Nephron progenitor cell (in vitro differentiated cells): ENCODE results near the gene MMD.
"Not testable (repeated sequence)": the region's sequence is repeated elsewhere in the genome, so short reads cannot be mapped to it uniquely, and the experiment has no call there.

Experiments used
- DNase-seq: peaks from one replicate; pipeline ENCODE4 v3.0.0; 2021
- H3K27ac Mint-ChIP-seq: 2 replicates; pipeline ENCODE4 v1.8.0; 2021; ENCODE audit warnings: mild to moderate bottlenecking, moderate library complexity, mixed read lengths
- H3K27me3 Mint-ChIP-seq: 2 replicates; pipeline ENCODE4 v1.8.0; 2021; ENCODE audit warnings: mild to moderate bottlenecking, low read depth, mixed read lengths; ENCODE audit not compliant: poor library complexity
- H3K36me3 Mint-ChIP-seq: 2 replicates; pipeline ENCODE4 v1.8.0; 2021; ENCODE audit warnings: low read depth, mixed read lengths
- H3K4me1 Mint-ChIP-seq: 2 replicates; pipeline ENCODE4 v1.8.0; 2021; ENCODE audit warnings: mixed read lengths
- H3K4me3 Mint-ChIP-seq: 2 replicates; pipeline ENCODE4 v1.8.0; 2021; ENCODE audit warnings: mild to moderate bottlenecking, moderate library complexity, mixed read lengths
- H3K9me3 Mint-ChIP-seq: 2 replicates; pipeline ENCODE4 v1.8.0; 2021; ENCODE audit warnings: mild to moderate bottlenecking, moderate library complexity, mixed read lengths
- CTCF ChIP-seq: fragments of 200-600 bp; sonication (generic); IDR thresholded peaks from 2 replicates; pipeline ENCODE4 v1.5.0; 2021; ENCODE audit warnings: antibody characterized with exemption

Gene MMD

GRCh38 chr17:55427587-55427882 lies 5.9 kb upstream of the MMD start:
- peaks cover 12% of the 10 kb centered on the region for H3K4me1 Mint-ChIP-seq
- H3K4me3 Mint-ChIP-seq, result no peak overlapping the region
- DNase-seq, result no peak
- H3K36me3 Mint-ChIP-seq, result no peaks in the 10 kb centered on the region
- no peak for TF ChIP-seq CTCF
- H3K9me3 Mint-ChIP-seq, result no peaks in the 10 kb centered on the region
- H3K27ac Mint-ChIP-seq, result no peak overlapping the region
- H3K27me3 Mint-ChIP-seq, result peaks cover 20% of the 10 kb centered on the region

GRCh38 chr17:55426851-55427586 lies 5.4 kb upstream of the MMD start:
- no peak for DNase-seq
- Mint-ChIP-seq H3K4me3 (no peak overlapping the region), H3K36me3 (no peaks in the 10 kb centered on the region), H3K27ac (no peak overlapping the region), H3K27me3 (peaks cover 22% of the 10 kb centered on the region), H3K9me3 (no peaks in the 10 kb centered on the region), H3K4me1 (peaks cover 13% of the 10 kb centered on the region)
- no peak for TF ChIP-seq CTCF

- TF ChIP-seq CTCF, result no peak
- H3K4me1 Mint-ChIP-seq, result peaks cover 12% of the 10 kb centered on the region
- H3K27ac Mint-ChIP-seq, result no peak overlapping the region
- H3K36me3 Mint-ChIP-seq, result no peaks in the 10 kb centered on the region
- H3K27me3 Mint-ChIP-seq, result peaks cover 24% of the 10 kb centered on the region
- H3K4me3 Mint-ChIP-seq, result no peak overlapping the region
- DNase-seq, result no peak
- H3K9me3 Mint-ChIP-seq, result no peaks in the 10 kb centered on the region
These were observed 3.4 kb upstream of the MMD start for GRCh38 chr17:55424893-55425540.

GRCh38 chr17:55423535-55423934 lies 1.9 kb upstream of the MMD start:
- H3K4me1 Mint-ChIP-seq, result peaks cover 27% of the 10 kb centered on the region
- no peak overlapping the region for H3K27ac Mint-ChIP-seq
- no peak for DNase-seq
- H3K9me3 Mint-ChIP-seq, result peaks cover 10% of the 10 kb centered on the region
- no peak overlapping the region for H3K4me3 Mint-ChIP-seq
- no peak for TF ChIP-seq CTCF
- H3K36me3 Mint-ChIP-seq, result peaks cover 13% of the 10 kb centered on the region
- peaks cover 24% of the 10 kb centered on the region for H3K27me3 Mint-ChIP-seq

GRCh38 chr17:55422828-55423164 lies 1.2 kb upstream of the MMD start:
- not testable (repeated sequence) for DNase-seq, H3K27ac Mint-ChIP-seq
- Mint-ChIP-seq H3K9me3 (peaks cover 14% of the 10 kb centered on the region), H3K4me1 (peaks cover 27% of the 10 kb centered on the region), H3K36me3 (peaks cover 20% of the 10 kb centered on the region), H3K4me3 (peak overlapping the region; percentile 52), H3K27me3 (peaks cover 24% of the 10 kb centered on the region)

- peak; percentile 51 for DNase-seq
- H3K4me3 Mint-ChIP-seq, result peak overlapping the region; percentile 91
- H3K4me1 Mint-ChIP-seq, result peaks cover 27% of the 10 kb centered on the region
- peaks cover 40% of the 10 kb centered on the region for H3K36me3 Mint-ChIP-seq
- H3K27ac Mint-ChIP-seq, result peak overlapping the region; percentile 57
- TF ChIP-seq CTCF, result no peak
- peaks cover 31% of the 10 kb centered on the region for H3K9me3 Mint-ChIP-seq
- peaks cover 22% of the 10 kb centered on the region for H3K27me3 Mint-ChIP-seq
These were observed 858 bp downstream of the MMD start for GRCh38 chr17:55420776-55421178.
